ENCODE results near the gene RLF.

RLF gene, protein sequence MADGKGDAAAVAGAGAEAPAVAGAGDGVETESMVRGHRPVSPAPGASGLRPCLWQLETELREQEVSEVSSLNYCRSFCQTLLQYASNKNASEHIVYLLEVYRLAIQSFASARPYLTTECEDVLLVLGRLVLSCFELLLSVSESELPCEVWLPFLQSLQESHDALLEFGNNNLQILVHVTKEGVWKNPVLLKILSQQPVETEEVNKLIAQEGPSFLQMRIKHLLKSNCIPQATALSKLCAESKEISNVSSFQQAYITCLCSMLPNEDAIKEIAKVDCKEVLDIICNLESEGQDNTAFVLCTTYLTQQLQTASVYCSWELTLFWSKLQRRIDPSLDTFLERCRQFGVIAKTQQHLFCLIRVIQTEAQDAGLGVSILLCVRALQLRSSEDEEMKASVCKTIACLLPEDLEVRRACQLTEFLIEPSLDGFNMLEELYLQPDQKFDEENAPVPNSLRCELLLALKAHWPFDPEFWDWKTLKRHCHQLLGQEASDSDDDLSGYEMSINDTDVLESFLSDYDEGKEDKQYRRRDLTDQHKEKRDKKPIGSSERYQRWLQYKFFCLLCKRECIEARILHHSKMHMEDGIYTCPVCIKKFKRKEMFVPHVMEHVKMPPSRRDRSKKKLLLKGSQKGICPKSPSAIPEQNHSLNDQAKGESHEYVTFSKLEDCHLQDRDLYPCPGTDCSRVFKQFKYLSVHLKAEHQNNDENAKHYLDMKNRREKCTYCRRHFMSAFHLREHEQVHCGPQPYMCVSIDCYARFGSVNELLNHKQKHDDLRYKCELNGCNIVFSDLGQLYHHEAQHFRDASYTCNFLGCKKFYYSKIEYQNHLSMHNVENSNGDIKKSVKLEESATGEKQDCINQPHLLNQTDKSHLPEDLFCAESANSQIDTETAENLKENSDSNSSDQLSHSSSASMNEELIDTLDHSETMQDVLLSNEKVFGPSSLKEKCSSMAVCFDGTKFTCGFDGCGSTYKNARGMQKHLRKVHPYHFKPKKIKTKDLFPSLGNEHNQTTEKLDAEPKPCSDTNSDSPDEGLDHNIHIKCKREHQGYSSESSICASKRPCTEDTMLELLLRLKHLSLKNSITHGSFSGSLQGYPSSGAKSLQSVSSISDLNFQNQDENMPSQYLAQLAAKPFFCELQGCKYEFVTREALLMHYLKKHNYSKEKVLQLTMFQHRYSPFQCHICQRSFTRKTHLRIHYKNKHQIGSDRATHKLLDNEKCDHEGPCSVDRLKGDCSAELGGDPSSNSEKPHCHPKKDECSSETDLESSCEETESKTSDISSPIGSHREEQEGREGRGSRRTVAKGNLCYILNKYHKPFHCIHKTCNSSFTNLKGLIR (N-terminal part only)

GRCh38 chr1:40161125-40161887 is at the start of gene RLF:
Gene RLF (plus strand): TSS chr1:40161387. CDS start chr1:40161400, 13 bp downstream.
- DNase-seq (ENCODE audit: low read depth in 2 of 2), result peak; percentile 83 to 87

DNA sequence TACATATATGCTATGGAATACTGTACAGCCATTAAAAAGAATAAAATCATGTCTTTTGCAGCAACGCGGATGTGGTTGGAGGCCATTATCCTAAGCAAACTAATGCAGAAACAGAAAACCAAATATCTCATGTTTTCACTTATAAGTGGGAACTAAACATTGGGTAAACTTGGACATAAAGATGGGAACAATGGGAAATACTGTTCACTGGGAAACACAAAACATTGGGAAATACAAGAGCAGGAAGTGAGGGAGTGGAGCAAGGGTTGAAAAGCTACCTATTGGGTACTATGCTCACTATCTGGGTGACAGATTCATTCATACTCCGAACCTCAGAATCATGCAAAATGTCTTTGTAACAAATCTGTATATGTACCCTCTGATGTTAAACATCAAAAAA is 46.8 kb upstream of the RLF start:
- no peak for DNase-seq (ENCODE audit: low read depth in 2 of 2)

DNA sequence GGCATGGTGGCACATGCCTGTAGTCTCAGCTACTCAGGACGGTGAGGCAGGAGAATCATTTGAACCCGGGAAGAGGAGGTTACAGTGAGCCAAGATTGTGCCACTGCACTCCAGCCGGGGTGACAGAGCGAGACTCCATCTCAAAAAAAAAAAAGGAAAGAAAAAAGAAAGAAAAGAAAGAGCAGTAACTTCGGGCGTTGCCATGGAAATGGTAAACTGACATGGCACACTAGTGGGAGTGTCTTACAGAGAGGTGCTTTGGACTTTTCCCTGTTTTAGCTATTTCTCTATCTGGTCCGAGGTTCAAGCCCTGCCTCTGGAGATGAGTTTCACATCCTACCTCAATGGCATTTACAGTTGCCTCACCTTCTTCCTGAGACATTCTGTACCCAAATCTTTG is 41.1 kb upstream of the RLF start:
- no peak for DNase-seq (ENCODE audit: low read depth in 2 of 2)

GRCh38 chr1:40122855-40123254 is 38.3 kb upstream of the RLF start:
- no peak for DNase-seq (ENCODE audit: low read depth in 2 of 2)

DNA sequence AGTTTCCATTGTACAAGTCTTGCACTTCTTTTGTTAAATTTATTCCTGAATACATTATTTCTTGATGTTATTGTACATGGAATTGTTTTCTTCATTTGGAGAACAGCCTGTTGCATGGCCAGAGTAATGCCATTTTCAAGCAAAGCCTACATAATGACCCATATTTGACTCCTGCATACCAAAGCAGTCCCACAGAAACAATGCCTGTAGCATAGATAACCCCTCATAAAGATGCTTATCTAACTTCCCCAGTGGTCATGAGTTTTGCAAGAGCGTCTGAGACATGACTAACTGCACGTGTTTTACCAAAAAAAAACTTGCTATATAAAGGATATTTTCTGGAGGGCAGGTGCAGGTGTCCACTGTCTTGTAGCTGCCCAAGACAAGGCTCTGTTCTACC is 30.3 kb upstream of the RLF start:
- no peak for DNase-seq (ENCODE audit: low read depth in 2 of 2)

DNA sequence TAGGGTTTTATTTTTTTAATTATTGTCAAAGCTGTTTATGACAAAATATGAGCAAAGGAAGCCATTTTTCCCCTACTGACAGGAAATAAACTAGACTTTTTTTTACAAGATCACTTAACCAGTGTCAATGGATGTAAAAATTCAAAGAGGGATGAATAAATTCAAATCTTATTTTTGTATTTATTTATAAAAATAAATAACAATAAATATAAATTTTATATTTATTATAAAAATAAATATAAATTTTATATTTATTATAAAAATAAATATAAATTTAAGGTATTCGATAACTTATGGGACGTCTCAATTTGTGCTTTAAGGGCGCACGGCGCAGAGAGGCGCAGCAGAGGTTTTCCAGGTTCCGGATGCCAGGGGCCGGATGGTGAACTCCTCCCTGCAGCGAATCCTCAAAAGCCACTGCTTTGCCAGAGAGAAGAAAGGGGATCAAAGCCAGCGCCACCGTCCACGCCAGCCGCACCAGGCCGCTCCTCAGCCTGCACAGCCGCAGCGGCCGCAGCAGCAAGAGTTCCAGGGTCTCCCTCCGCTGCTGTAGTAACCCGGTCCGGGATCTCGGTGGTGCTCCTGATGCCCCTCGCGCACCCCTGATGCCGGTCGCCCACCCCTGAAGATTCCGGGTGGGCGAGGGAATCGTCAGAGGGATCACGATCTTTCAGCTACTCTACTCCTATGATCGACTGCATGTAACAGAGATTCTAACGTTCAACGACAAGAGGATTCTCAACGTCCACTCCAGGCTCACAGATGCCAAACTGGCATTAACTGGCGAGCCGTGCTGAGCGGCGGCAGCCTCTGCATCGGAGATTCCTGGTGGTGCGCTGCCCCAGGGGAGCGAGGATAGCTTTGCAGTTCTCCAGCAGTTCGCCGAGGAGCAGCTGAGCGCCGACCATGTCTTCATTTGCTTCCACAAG is 28.5 kb upstream of the RLF start:
- DNase-seq (ENCODE audit: low read depth in 2 of 2), result no peak

GRCh38 chr1:40133312-40133665 is 27.9 kb upstream of the RLF start:
- DNase-seq (ENCODE audit: low read depth in 2 of 2), result no peak

GRCh38 chr1:40133839-40134238 is 27.3 kb upstream of the RLF start:
- no peak for DNase-seq (ENCODE audit: low read depth in 2 of 2)

DNA sequence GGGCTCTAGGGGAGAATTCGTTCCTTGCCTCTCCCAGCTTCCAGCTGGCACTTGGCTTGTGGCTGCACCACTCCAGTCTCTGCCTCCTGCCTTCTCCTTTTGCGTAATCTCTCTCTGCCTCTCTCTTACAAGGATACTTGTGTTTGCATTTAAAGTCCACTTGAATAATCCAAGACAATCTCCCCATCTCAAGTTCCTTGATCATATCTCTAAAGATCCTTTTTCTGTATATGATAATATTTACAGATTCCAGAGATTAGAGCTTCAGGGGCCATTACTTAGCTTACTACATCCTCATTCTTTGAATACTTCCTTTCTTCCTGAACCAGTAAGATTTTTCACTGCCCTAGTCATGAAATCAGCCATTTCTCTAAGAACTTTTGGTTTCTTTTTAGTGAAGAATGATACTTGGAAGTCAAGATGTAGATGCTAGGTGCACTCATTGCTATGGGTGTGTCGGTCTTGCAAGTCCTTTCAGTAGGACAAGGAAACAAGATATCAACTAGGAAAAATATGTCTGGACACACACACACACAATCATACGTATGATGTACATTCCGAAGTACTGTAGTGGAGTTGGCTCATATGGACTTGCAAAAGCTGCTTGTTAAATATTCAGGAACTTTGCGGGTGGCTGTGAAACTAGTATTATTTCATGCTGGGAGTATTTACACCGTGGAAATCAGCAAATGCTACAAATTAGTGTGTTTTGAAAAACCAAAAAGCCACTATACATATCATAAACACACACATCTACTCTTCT is 20.8 kb upstream of the RLF start:
- no peak for DNase-seq (ENCODE audit: low read depth in 2 of 2)

DNA sequence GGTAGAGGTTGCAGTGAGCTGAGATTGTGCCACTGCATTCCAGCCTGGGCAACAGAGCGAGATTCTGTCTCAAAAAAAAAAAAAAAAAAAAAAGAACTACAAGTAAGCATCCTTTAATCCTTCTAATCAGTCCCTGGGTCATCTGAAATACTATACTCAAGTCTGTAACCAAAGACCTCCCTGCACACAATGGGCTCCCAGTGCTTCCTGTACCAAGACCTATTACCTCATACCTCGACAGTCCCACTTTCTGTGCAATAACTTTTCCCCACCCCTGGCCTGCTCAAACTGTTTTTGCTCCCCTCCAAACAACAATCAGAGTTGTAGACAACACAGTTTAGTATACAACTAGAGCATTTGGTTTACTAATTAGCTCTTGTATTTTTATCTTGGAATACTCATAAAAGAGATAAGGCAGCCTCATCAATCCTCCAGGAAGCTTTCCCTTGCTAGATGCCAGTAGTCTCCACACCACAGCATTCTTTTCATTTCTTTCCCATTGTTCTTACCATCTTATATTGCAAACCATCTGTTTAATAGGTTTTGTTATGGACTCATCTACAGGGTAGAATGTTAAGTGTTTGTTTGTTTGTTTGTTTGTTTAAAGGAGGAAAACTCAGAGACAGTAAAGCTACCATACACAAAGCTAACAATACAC is 19.2 kb upstream of the RLF start:
- DNase-seq (ENCODE audit: low read depth in 2 of 2), result no peak

DNA sequence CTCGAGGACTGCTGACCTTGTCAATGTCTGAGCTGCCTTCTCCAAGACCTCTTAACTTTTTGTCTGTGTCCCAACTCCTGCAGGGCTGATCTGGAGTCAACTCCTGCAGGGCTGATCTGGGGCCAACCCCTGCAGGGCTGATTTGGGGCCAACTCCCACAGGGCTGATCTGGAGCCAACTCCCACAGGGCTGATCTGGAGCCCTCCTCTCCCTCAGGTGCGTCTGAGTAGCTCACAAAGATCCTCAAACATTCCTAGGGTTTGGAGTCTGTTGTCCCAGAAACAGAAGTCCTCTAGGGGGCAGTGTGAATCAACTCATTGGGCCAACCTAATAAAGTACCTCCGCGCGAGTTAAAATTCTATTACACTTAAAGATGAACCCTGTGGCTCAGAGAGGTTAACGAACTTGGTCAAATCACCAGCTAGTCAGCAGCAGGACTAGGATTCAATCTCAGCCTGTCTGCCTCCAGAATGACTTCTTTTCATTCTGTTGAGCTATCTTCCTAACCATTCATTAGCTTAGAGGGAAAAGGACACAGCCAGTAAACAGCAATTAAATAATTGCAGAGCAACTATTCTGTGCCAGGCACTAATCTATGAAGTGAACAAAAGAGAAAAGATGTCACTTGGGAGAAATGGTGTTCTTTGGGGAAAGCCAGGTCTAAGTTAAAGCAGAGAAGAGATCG is 17.2 kb upstream of the RLF start:
- peak; percentile 33 to 39 for DNase-seq (ENCODE audit: low read depth in 2 of 2)

GRCh38 chr1:40151457-40152079 is 9.6 kb upstream of the RLF start:
- DNase-seq (ENCODE audit: low read depth in 2 of 2), result no peak

DNA sequence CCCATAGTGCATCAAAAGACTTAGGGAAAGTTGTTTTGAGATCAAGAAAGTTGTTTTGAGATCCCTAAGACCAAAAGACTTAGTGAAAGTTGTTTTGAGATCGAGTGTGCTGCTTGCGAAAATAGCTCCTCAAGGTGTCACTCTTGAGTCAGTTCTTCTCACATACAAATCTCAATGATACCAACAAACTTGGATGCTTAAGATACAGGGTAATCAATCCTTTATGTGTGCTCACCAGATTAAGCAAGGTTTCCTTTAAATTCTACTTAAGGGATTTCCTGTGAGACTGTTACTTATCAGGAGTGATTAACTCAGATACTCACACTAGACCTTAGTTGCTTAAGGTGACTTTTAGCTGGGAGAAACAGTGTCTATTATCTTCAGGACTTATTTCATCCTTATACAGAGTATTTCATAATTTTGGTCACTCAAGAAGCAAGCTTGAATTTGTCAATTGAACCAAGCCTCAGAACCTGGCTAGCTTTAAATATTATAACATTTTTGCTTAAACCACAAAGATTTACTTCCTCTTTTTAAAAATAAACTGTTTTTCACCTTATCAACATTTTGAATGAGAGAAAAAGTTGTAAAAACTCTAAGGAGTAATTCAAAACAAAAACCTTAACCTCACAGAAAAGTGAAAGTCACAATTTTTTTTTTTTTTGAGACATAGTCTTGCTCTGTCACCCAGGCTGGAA is 8.0 kb upstream of the RLF start:
- peak; percentile 21 to 30 for DNase-seq (ENCODE audit: low read depth in 2 of 2)

GRCh38 chr1:40155135-40155534 is 6.1 kb upstream of the RLF start:
- DNase-seq (ENCODE audit: low read depth in 2 of 2), result no peak

GRCh38 chr1:40155910-40156309 is 5.3 kb upstream of the RLF start:
- no peak for DNase-seq (ENCODE audit: low read depth in 2 of 2)

DNA sequence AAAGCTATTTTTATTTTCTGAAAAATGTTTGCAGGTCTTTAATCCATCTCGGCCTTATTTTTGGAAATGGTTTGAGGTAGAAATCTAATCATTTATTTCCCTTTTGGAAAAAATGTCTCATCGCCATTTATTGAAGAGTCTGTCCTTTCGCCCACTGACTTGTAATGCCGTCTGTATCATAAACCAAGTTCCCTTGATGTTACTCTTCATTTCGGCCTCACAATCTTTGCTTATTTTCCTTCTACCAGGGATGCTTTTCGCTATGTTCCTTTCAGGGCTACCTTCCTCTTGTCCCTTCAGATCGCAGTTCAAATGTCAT is 422 bp upstream of the RLF start:
- no peak for DNase-seq (ENCODE audit: low read depth in 2 of 2)

GRCh38 chr1:40161888-40162397 is 756 bp downstream of the RLF start:
- no peak for DNase-seq (ENCODE audit: low read depth in 2 of 2)

All from fibroblast of skin of left quadriceps (primary cell).